Erythroblast (primary cell): ENCODE data around the gene IER5L.
"Not testable (repeated sequence)": the region's sequence is repeated elsewhere in the genome, so short reads cannot be mapped to it uniquely, and the experiment has no call there.

Experiments
- DNase-seq, 2 experiments: peaks; one replicate each; lab custom pipeline; 2025; lab: John Stamatoyannopoulos, UW
- GATA1 ChIP-seq: IDR thresholded peaks from 2 replicates; pipeline ENCODE4 v1.6.1; 2011; ENCODE audit warnings: low read depth, mild to moderate bottlenecking, control low read depth, low read length, moderate library complexity
- POLR2A ChIP-seq: IDR thresholded peaks from 2 replicates; pipeline ENCODE4 v1.6.1; 2011; ENCODE audit warnings: mild to moderate bottlenecking, low read length

The IER5L gene

GRCh38 chr9:129139233-129139992 lies 38.6 kb downstream of the IER5L start:
- TF ChIP-seq GATA1 (no peak), POLR2A (no peak)

GRCh38 chr9:129138476-129139232 lies 39.4 kb downstream of the IER5L start:
- no peak for TF ChIP-seq POLR2A
- DNase-seq = no peak

More at GRCh38 chr9:129139233-129139992, 38.6 kb downstream of the IER5L start:
- DNase-seq = peak; percentile 82 to 89

- DNase-seq = no peak
- no peak for TF ChIP-seq GATA1
Observed at GRCh38 chr9:129138144-129138462, 40.0 kb downstream of the IER5L start.

- TF ChIP-seq GATA1 = no peak
- no peak for TF ChIP-seq POLR2A
Observed at GRCh38 chr9:129137292-129138143, 40.5 kb downstream of the IER5L start.

GRCh38 chr9:129136446-129137035 lies 41.5 kb downstream of the IER5L start:
- DNase-seq = no peak
- TF ChIP-seq GATA1 = no peak
- no peak for TF ChIP-seq POLR2A

More at GRCh38 chr9:129137292-129138143, 40.5 kb downstream of the IER5L start:
- no peak for DNase-seq

GRCh38 chr9:129135476-129135875 lies 42.6 kb downstream of the IER5L start:
- TF ChIP-seq POLR2A (no peak), GATA1 (no peak)
- no peak for DNase-seq

- TF ChIP-seq POLR2A (no peak), GATA1 (no peak)
- DNase-seq = no peak
Observed at GRCh38 chr9:129133082-129133481, 45.0 kb downstream of the IER5L start.

GRCh38 chr9:129131300-129132145 lies 46.5 kb downstream of the IER5L start:
- TF ChIP-seq POLR2A (no peak), GATA1 (no peak)
- peak; percentile 77 to 87 for DNase-seq

GRCh38 chr9:129130791-129131190 lies 47.3 kb downstream of the IER5L start:
- no peak for DNase-seq
- TF ChIP-seq GATA1 = no peak
- no peak for TF ChIP-seq POLR2A

- DNase-seq = not testable (repeated sequence)
Observed at GRCh38 chr9:129130271-129130670, 47.8 kb downstream of the IER5L start.

- DNase-seq = no peak
- TF ChIP-seq GATA1 = no peak
- TF ChIP-seq POLR2A = no peak
Observed at GRCh38 chr9:129128689-129129088, 49.4 kb downstream of the IER5L start.

GRCh38 chr9:129126749-129127618 lies 51.1 kb downstream of the IER5L start:
- no peak for DNase-seq

More at GRCh38 chr9:129126749-129127618, 51.1 kb downstream of the IER5L start:
- no peak for TF ChIP-seq POLR2A
- TF ChIP-seq GATA1 = no peak
